AG04449 (cell line): ENCODE measurements around the gene IL20.

Source experiments
- CTCF ChIA-PET: fragments of 350-600 bp; formaldehyde crosslinking; extraction: SDS; loops from one replicate; lab custom pipeline; 2021; ENCODE audit warnings: antibody characterized with exemption; lab: Yijun Ruan, JAX
- POLR2A ChIA-PET: fragments of 400-600, 350-600 bp; formaldehyde crosslinking; extraction: SDS; loops from one replicate; lab custom pipeline; 2020; ENCODE audit warnings: antibody characterized with exemption, inconsistent platforms; lab: Yijun Ruan, JAX
- DNase-seq: peaks from one replicate; pipeline ENCODE4 v3.0.0-alpha.2; 2010; ENCODE audit warnings: low read depth, low spot score
- H3K4me3 ChIP-seq: 2 replicates; pipeline ENCODE4 v1.5.1; 2011; ENCODE audit warnings: low read depth, mild to moderate bottlenecking, control low read depth, low read length
- CTCF ChIP-seq: IDR thresholded peaks from one replicate; pipeline ENCODE4 v1.5.1; 2011; ENCODE audit warnings: mild to moderate bottlenecking, moderate library complexity, low read length, control low read depth, inconsistent platforms; ENCODE audit not compliant: insufficient read depth; ENCODE audit errors: missing control alignments

The IL20 gene

GRCh38 chr1:206863266-206863665 is 2.2 kb upstream of the IL20 start:
- ChIA-PET POLR2A (no interaction called here), CTCF (interaction anchor here (0.9 to 3.4 kb wide), 9 partner anchors 10 to 137 kb away, joined by 3 to 27 read pairs (median 7); no protein-coding TSS in a partner anchor)
- H3K4me3 ChIP-seq, result no peak overlapping the region
- no peak for TF ChIP-seq CTCF
- DNase-seq, result no peak

- CTCF ChIA-PET, result interaction anchor here (1.2 to 5.2 kb wide), 11 partner anchors 10 to 47 kb away, joined by 3 to 53 read pairs (median 8); no protein-coding TSS in a partner anchor
- POLR2A ChIA-PET, result no interaction called here
Observed at GRCh38 chr1:206866062-206866461, 639 bp downstream of the IL20 start.

GRCh38 chr1:206867239-206867638 is 1.8 kb downstream of the IL20 start:
- POLR2A ChIA-PET, result no interaction called here

More at GRCh38 chr1:206866062-206866461, 639 bp downstream of the IL20 start:
- TF ChIP-seq CTCF, result no peak
- DNase-seq, result no peak
- H3K4me3 ChIP-seq, result no peak overlapping the region

GRCh38 chr1:206867716-206868115 is 2.3 kb downstream of the IL20 start:
- no peak overlapping the region for H3K4me3 ChIP-seq
- ChIA-PET POLR2A (no interaction called here), CTCF (interaction anchor here (1.0 to 5.2 kb wide), 4 partner anchors 8 to 45 kb away, joined by 3 to 53 read pairs (median 4); no protein-coding TSS in a partner anchor)
- no peak for TF ChIP-seq CTCF
- DNase-seq, result no peak

More at GRCh38 chr1:206867239-206867638, 1.8 kb downstream of the IL20 start:
- H3K4me3 ChIP-seq, result no peak overlapping the region
- no peak for DNase-seq
- CTCF ChIA-PET, result interaction anchor here (1.0 to 5.2 kb wide), 6 partner anchors 10 to 133 kb away, joined by 3 to 53 read pairs (median 4); no protein-coding TSS in a partner anchor
- no peak for TF ChIP-seq CTCF

GRCh38 chr1:206868264-206868663 is 2.8 kb downstream of the IL20 start:
- no peak for TF ChIP-seq CTCF
- CTCF ChIA-PET, result interaction anchor here (1.0 to 5.2 kb wide), 4 partner anchors 9 to 45 kb away, joined by 3 to 53 read pairs (median 4); no protein-coding TSS in a partner anchor
- POLR2A ChIA-PET, result no interaction called here
- no peak overlapping the region for H3K4me3 ChIP-seq
- no peak for DNase-seq

GRCh38 chr1:206872139-206872538 is 6.7 kb downstream of the IL20 start:
- CTCF ChIA-PET, result interaction anchor here (0.8 to 2.3 kb wide), 6 partner anchors 8 to 146 kb away, joined by 3 to 17 read pairs (median 6); no protein-coding TSS in a partner anchor
- no peak for TF ChIP-seq CTCF
- DNase-seq, result no peak
- H3K4me3 ChIP-seq, result no peak overlapping the region
- POLR2A ChIA-PET, result no interaction called here
